Activated T-cell treated with anti-CD3 and anti-CD28 coated beads for 48 hours (primary cell): ENCODE data around the gene TBCB.
"Not testable (repeated sequence)": the region's sequence is repeated elsewhere in the genome, so short reads cannot be mapped to it uniquely, and the experiment has no call there.

Experiments
- DNase-seq: peaks from one replicate; pipeline ENCODE4 v3.0.0-alpha.2; 2020; ENCODE audit warnings: low read depth

Gene TBCB

DNA sequence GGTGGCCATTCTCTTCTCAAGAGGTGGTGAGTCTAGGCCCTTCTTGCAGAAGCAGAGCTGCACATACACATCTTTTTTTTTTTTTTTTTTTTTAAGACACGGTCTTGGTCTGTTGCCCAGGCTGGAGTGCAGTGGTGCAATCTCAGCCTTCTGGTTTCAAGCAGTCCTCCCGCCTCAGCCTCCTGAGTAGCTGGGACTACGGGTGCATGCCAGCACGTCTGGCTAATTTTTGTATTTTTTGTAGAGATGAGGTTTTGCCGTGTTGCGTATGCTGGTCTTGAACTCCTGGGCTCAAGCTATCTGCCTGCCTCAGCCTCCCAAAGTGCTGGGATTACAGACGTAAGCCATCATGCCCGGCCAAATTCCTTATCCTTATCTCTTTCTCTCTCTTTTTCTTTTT, 58.6 kb downstream of the TBCB start:
- DNase-seq = not testable (repeated sequence)
